HL-60 (cell line): ENCODE results near the gene DCC.

Source experiments
- DNase-seq, 2 experiments: peaks; one replicate each; pipeline ENCODE4 v3.0.0-alpha.2; 2010 to 2020; ENCODE audit warnings: low read depth in 1 of 2, low spot score in 1 of 2
- H3K27ac ChIP-seq: fragments of 250-450 bp; sonication (Bioruptor Pico); replicated peaks from 2 replicates; pipeline ENCODE4 v1.5.1; 2020; ENCODE audit warnings: mild to moderate bottlenecking, moderate library complexity
- H3K27me3 ChIP-seq: fragments of 250-450 bp; sonication (Bioruptor Pico); 2 replicates; pipeline ENCODE4 v1.5.1; 2021; ENCODE audit warnings: mild to moderate bottlenecking, moderate library complexity; ENCODE audit not compliant: insufficient read depth, poor library complexity, severe bottlenecking
- H3K4me3 ChIP-seq: replicated peaks from 2 replicates; pipeline ENCODE4 v1.5.1; 2011; ENCODE audit warnings: mild to moderate bottlenecking, control low read depth, low read length; ENCODE audit not compliant: insufficient read depth
- CTCF ChIP-seq: IDR thresholded peaks from one replicate; pipeline ENCODE4 v1.5.1; 2011; ENCODE audit warnings: low read length, control low read depth, inconsistent platforms; ENCODE audit not compliant: insufficient read depth
- GABPA ChIP-seq: IDR thresholded peaks from 2 replicates; pipeline ENCODE4 v1.6.1; 2012; ENCODE audit warnings: low read depth
- POLR2AphosphoS5 ChIP-seq: IDR thresholded peaks from 2 replicates; pipeline ENCODE4 v1.6.1; 2012; ENCODE audit warnings: low read depth
- REST ChIP-seq: IDR thresholded peaks from 2 replicates; pipeline ENCODE4 v1.6.1; 2012; ENCODE audit warnings: low read depth; ENCODE audit not compliant: insufficient replicate concordance
- SPI1 ChIP-seq: IDR thresholded peaks from 2 replicates; pipeline ENCODE4 v1.6.1; 2012; ENCODE audit warnings: low read depth, mild to moderate bottlenecking, borderline replicate concordance

The DCC gene

GRCh38 chr18:52395146-52395852 is 55.3 kb downstream of the DCC start:
- H3K27ac ChIP-seq = no peak overlapping the region

GRCh38 chr18:52401236-52401635 is 61.2 kb downstream of the DCC start:
- H3K27ac ChIP-seq = no peak overlapping the region

More at GRCh38 chr18:52395146-52395852, 55.3 kb downstream of the DCC start:
- no peaks in the 10 kb centered on the region for H3K27me3 ChIP-seq
- no peak overlapping the region for H3K4me3 ChIP-seq
- no peak for TF ChIP-seq POLR2AphosphoS5
- TF ChIP-seq CTCF = no peak
- TF ChIP-seq SPI1 = no peak
- no peak for TF ChIP-seq GABPA
- no peak for TF ChIP-seq REST
- no peak for DNase-seq

GRCh38 chr18:52402814-52403213 is 62.8 kb downstream of the DCC start:
- H3K4me3 ChIP-seq = no peak overlapping the region
- no peak for TF ChIP-seq REST
- TF ChIP-seq GABPA = no peak
- no peak for TF ChIP-seq CTCF
- TF ChIP-seq SPI1 = no peak
- no peak for TF ChIP-seq POLR2AphosphoS5
- no peak for DNase-seq
- no peak overlapping the region for H3K27ac ChIP-seq
- no peaks in the 10 kb centered on the region for H3K27me3 ChIP-seq

More at GRCh38 chr18:52401236-52401635, 61.2 kb downstream of the DCC start:
- Histone ChIP-seq H3K27me3 (no peaks in the 10 kb centered on the region), H3K4me3 (no peak overlapping the region)
- no peak for DNase-seq
- no peak for TF ChIP-seq SPI1
- no peak for TF ChIP-seq CTCF
- no peak for TF ChIP-seq GABPA
